SK-N-MC (cell line): ENCODE results near the gene ATXN1.

Source experiments
- EZH2 ChIP-seq: fragments of 200-600 bp; sonication (generic); IDR thresholded peaks from one replicate; pipeline ENCODE4 v1.6.1; 2017; ENCODE audit warnings: antibody characterized with exemption
- FOXP2 ChIP-seq: optimal IDR thresholded peaks from 2 replicates; pipeline ENCODE3; 2011; ENCODE audit warnings: mild to moderate bottlenecking, moderate library complexity; ENCODE audit not compliant: insufficient read depth; ENCODE audit errors: extremely low read length, control extremely low read depth
- POLR2AphosphoS5 ChIP-seq: IDR thresholded peaks from 2 replicates; pipeline ENCODE4 v1.6.1; 2012; ENCODE audit warnings: mild to moderate bottlenecking, low read depth, low read length, borderline replicate concordance

- TF ChIP-seq EZH2 (no peak), POLR2AphosphoS5 (peak; percentile 55; the same call in 1 of the 2 replicates), FOXP2 (no peak)
These were observed 328.9 kb downstream of the ATXN1 start for GRCh38 chr6:16432075-16433032.
